ENCODE measurements around the gene STX11.

DNA sequence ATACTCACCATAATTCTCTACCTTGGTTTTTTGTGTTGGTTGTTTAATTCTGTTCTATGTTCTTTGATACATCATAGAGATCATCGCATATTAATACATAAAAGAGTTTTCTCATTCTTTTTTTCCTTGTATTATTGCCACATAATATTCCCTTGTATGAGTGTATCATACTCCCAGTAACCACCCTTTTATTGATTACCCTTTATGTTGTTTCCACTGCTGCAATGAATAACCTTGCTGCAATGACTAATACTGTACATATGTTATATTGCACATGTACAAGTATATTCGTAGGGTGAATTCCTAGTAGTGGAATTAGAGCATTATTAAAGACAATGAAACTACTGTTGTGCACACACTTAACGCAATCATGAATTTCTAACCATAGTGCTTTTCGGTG, 45.8 kb upstream of the STX11 start:
- TF ChIP-seq CBX2 (IDR thresholded peaks at IDR 0.05; ENCODE audit: borderline replicate concordance, low read depth) (no peak), JUN (IDR thresholded peaks at IDR 0.05) (no peak), POLR2A (IDR thresholded peaks at IDR 0.05; ENCODE audit: low read length) (no peak), MAFK (IDR thresholded peaks at IDR 0.05; ENCODE audit: partially characterized antibody) (no peak), SREBF2 (IDR thresholded peaks at IDR 0.05) (no peak)
- TF ChIP-seq, protein P1, sequence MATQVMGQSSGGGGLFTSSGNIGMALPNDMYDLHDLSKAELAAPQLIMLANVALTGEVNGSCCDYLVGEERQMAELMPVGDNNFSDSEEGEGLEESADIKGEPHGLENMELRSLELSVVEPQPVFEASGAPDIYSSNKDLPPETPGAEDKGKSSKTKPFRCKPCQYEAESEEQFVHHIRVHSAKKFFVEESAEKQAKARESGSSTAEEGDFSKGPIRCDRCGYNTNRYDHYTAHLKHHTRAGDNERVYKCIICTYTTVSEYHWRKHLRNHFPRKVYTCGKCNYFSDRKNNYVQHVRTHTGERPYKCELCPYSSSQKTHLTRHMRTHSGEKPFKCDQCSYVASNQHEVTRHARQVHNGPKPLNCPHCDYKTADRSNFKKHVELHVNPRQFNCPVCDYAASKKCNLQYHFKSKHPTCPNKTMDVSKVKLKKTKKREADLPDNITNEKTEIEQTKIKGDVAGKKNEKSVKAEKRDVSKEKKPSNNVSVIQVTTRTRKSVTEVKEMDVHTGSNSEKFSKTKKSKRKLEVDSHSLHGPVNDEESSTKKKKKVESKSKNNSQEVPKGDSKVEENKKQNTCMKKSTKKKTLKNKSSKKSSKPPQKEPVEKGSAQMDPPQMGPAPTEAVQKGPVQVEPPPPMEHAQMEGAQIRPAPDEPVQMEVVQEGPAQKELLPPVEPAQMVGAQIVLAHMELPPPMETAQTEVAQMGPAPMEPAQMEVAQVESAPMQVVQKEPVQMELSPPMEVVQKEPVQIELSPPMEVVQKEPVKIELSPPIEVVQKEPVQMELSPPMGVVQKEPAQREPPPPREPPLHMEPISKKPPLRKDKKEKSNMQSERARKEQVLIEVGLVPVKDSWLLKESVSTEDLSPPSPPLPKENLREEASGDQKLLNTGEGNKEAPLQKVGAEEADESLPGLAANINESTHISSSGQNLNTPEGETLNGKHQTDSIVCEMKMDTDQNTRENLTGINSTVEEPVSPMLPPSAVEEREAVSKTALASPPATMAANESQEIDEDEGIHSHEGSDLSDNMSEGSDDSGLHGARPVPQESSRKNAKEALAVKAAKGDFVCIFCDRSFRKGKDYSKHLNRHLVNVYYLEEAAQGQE (IDR thresholded peaks at IDR 0.05): no peak
- TF ChIP-seq, protein P2, sequence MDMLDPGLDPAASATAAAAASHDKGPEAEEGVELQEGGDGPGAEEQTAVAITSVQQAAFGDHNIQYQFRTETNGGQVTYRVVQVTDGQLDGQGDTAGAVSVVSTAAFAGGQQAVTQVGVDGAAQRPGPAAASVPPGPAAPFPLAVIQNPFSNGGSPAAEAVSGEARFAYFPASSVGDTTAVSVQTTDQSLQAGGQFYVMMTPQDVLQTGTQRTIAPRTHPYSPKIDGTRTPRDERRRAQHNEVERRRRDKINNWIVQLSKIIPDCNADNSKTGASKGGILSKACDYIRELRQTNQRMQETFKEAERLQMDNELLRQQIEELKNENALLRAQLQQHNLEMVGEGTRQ (IDR thresholded peaks at IDR 0.05): no peak
- TF ChIP-seq, protein P3, sequence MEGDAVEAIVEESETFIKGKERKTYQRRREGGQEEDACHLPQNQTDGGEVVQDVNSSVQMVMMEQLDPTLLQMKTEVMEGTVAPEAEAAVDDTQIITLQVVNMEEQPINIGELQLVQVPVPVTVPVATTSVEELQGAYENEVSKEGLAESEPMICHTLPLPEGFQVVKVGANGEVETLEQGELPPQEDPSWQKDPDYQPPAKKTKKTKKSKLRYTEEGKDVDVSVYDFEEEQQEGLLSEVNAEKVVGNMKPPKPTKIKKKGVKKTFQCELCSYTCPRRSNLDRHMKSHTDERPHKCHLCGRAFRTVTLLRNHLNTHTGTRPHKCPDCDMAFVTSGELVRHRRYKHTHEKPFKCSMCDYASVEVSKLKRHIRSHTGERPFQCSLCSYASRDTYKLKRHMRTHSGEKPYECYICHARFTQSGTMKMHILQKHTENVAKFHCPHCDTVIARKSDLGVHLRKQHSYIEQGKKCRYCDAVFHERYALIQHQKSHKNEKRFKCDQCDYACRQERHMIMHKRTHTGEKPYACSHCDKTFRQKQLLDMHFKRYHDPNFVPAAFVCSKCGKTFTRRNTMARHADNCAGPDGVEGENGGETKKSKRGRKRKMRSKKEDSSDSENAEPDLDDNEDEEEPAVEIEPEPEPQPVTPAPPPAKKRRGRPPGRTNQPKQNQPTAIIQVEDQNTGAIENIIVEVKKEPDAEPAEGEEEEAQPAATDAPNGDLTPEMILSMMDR (IDR thresholded peaks at IDR 0.05): no peak

Data from A549 (cell line).